Stimulated activated CD4-positive, alpha-beta T cell treated with anti-CD3 and anti-CD28 coated beads, Interleukin-4, amount 100 ng/mL, for 24 hours (primary cell): Measurements from ENCODE around the gene ARPC3.
"Not testable (repeated sequence)": the region's sequence is repeated elsewhere in the genome, so short reads cannot be mapped to it uniquely, and the experiment has no call there.

Experiments
- DNase-seq: peaks from one replicate; pipeline ENCODE4 v3.0.0-alpha.2; 2020

The ARPC3 gene

GRCh38 chr12:110410086-110410485 lies 40.1 kb downstream of the ARPC3 start:
- DNase-seq, result not testable (repeated sequence)

GRCh38 chr12:110405126-110405662 lies 44.9 kb downstream of the ARPC3 start:
- not testable (repeated sequence) for DNase-seq

- DNase-seq, result peak; percentile 83
Observed at GRCh38 chr12:110403976-110404682, 46.0 kb downstream of the ARPC3 start.

- DNase-seq, result peak; percentile 90
Observed at GRCh38 chr12:110403146-110403975, 46.8 kb downstream of the ARPC3 start, which contains the start of gene ANAPC7. ANAPC7 (minus strand) TSS chr12:110403708; CDS start chr12:110403627, 81 bp downstream.
